ENCODE results near the gene ZC3HAV1.
"Not testable (repeated sequence)": the region's sequence is repeated elsewhere in the genome, so short reads cannot be mapped to it uniquely, and the experiment has no call there.

Gene ZC3HAV1

DNA sequence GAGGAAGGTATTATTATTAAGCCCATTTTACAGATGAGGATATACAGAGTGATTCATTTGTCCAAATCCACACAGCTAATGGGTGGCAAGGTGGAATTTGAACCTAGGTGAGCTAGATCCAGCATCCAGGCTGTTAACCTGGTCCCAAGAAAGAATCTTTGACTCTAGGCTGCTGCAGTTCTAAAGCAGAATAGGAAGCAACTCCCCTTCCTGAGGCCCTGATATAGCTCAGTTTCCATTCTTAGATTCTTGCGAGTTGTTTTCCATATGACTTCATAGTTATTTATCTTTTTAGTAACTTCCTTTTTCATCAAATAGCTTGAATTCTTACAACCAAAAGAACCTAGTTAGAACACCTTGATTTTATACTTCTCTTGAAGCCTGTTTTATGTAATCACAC is 49.6 kb downstream of the ZC3HAV1 start (continued):
- TF ChIP-seq, protein P1, sequence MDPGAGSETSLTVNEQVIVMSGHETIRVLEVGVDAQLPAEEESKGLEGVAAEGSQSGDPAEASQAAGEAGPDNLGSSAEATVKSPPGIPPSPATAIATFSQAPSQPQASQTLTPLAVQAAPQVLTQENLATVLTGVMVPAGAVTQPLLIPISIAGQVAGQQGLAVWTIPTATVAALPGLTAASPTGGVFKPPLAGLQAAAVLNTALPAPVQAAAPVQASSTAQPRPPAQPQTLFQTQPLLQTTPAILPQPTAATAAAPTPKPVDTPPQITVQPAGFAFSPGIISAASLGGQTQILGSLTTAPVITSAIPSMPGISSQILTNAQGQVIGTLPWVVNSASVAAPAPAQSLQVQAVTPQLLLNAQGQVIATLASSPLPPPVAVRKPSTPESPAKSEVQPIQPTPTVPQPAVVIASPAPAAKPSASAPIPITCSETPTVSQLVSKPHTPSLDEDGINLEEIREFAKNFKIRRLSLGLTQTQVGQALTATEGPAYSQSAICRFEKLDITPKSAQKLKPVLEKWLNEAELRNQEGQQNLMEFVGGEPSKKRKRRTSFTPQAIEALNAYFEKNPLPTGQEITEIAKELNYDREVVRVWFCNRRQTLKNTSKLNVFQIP (CRISPR knock-in tag; IDR thresholded peaks at IDR 0.05; ENCODE audit: borderline replicate concordance, low read depth) = no peak
- TF ChIP-seq PPARA (CRISPR knock-in tag; IDR thresholded peaks at IDR 0.05; ENCODE audit: borderline replicate concordance) = no peak

DNA sequence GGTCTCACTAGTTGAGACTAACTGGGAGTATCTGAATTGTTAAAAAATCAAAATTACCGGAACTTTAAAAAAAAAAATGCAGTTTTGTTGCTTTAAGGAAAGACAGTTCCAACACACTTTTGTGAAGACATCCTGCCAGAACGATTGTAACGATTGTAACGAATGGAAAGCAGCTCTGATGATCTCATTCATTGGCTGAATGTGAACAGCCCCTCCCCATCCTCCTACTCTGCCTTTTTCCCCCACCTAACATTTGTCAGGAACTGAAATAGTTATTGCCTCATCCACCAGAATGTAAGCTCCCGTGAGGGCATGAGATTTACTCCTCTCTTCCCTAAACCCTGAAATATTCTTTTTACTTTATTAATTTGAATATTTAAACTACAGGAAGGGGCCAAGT is 50.6 kb downstream of the ZC3HAV1 start:
- no peak for ATAC-seq
- TF ChIP-seq ZNF8 (CRISPR knock-in tag; IDR thresholded peaks at IDR 0.05) = no peak
- no peak for TF ChIP-seq ZNF565 (CRISPR knock-in tag; conservative IDR thresholded peaks at IDR 0.05; ENCODE audit: low read depth)
- no peak for TF ChIP-seq TOX (CRISPR knock-in tag; IDR thresholded peaks at IDR 0.05; ENCODE audit: borderline replicate concordance)
- TF ChIP-seq OSR1 (CRISPR knock-in tag; IDR thresholded peaks at IDR 0.05) = no peak
- TF ChIP-seq, protein P1 (CRISPR knock-in tag; IDR thresholded peaks at IDR 0.05; ENCODE audit: borderline replicate concordance, low read depth) = no peak
- TF ChIP-seq PPARA (CRISPR knock-in tag; IDR thresholded peaks at IDR 0.05; ENCODE audit: borderline replicate concordance) = no peak
- no peak for TF ChIP-seq SNAI2 (CRISPR knock-in tag; IDR thresholded peaks at IDR 0.05)
- no peak for TF ChIP-seq CSDC2 (CRISPR knock-in tag; IDR thresholded peaks at IDR 0.05)
- no peak for TF ChIP-seq ARNTL (CRISPR knock-in tag; IDR thresholded peaks at IDR 0.05; ENCODE audit: borderline replicate concordance, low read depth)
- TF ChIP-seq, protein P2, sequence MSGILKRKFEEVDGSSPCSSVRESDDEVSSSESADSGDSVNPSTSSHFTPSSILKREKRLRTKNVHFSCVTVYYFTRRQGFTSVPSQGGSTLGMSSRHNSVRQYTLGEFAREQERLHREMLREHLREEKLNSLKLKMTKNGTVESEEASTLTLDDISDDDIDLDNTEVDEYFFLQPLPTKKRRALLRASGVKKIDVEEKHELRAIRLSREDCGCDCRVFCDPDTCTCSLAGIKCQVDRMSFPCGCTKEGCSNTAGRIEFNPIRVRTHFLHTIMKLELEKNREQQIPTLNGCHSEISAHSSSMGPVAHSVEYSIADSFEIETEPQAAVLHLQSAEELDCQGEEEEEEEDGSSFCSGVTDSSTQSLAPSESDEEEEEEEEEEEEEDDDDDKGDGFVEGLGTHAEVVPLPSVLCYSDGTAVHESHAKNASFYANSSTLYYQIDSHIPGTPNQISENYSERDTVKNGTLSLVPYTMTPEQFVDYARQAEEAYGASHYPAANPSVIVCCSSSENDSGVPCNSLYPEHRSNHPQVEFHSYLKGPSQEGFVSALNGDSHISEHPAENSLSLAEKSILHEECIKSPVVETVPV (CRISPR knock-in tag; IDR thresholded peaks at IDR 0.05) = no peak
- no peak for TF ChIP-seq BACH2 (CRISPR knock-in tag; IDR thresholded peaks at IDR 0.05; ENCODE audit: borderline replicate concordance)
- no peak for TF ChIP-seq ZFP3 (CRISPR knock-in tag; IDR thresholded peaks at IDR 0.05)
- TF ChIP-seq ESRRG (CRISPR knock-in tag; IDR thresholded peaks at IDR 0.05) = no peak
- TF ChIP-seq, protein P3, sequence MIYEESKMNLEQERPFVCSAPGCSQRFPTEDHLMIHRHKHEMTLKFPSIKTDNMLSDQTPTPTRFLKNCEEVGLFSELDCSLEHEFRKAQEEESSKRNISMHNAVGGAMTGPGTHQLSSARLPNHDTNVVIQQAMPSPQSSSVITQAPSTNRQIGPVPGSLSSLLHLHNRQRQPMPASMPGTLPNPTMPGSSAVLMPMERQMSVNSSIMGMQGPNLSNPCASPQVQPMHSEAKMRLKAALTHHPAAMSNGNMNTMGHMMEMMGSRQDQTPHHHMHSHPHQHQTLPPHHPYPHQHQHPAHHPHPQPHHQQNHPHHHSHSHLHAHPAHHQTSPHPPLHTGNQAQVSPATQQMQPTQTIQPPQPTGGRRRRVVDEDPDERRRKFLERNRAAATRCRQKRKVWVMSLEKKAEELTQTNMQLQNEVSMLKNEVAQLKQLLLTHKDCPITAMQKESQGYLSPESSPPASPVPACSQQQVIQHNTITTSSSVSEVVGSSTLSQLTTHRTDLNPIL (CRISPR knock-in tag; IDR thresholded peaks at IDR 0.05; ENCODE audit: low read depth) = no peak
- TF ChIP-seq ISL1 (CRISPR knock-in tag; IDR thresholded peaks at IDR 0.05) = no peak
- TF ChIP-seq, protein P4, sequence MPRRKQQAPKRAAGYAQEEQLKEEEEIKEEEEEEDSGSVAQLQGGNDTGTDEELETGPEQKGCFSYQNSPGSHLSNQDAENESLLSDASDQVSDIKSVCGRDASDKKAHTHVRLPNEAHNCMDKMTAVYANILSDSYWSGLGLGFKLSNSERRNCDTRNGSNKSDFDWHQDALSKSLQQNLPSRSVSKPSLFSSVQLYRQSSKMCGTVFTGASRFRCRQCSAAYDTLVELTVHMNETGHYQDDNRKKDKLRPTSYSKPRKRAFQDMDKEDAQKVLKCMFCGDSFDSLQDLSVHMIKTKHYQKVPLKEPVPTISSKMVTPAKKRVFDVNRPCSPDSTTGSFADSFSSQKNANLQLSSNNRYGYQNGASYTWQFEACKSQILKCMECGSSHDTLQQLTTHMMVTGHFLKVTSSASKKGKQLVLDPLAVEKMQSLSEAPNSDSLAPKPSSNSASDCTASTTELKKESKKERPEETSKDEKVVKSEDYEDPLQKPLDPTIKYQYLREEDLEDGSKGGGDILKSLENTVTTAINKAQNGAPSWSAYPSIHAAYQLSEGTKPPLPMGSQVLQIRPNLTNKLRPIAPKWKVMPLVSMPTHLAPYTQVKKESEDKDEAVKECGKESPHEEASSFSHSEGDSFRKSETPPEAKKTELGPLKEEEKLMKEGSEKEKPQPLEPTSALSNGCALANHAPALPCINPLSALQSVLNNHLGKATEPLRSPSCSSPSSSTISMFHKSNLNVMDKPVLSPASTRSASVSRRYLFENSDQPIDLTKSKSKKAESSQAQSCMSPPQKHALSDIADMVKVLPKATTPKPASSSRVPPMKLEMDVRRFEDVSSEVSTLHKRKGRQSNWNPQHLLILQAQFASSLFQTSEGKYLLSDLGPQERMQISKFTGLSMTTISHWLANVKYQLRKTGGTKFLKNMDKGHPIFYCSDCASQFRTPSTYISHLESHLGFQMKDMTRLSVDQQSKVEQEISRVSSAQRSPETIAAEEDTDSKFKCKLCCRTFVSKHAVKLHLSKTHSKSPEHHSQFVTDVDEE (CRISPR knock-in tag; IDR thresholded peaks at IDR 0.05) = no peak

DNA sequence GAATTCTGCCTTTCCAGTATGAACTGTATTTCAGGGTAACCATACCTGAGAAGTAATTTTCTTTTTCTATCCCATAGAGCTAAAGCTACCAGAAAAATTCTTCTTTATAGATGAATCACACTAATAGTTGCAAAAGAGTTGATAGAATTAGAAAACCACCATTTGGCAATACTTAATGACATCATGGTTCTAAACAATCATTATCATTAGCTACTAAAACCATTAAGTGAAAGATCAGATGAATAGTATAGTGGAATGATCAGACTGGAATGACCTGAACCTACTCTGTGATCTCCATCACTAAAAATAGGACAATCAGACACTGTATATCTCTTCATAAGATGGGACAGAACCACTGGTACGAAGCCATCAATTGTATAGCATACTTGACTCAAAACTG is 53.8 kb downstream of the ZC3HAV1 start:
- ATAC-seq = no peak
- TF ChIP-seq ISL1 (CRISPR knock-in tag; IDR thresholded peaks at IDR 0.05) (no peak), TOX (CRISPR knock-in tag; IDR thresholded peaks at IDR 0.05; ENCODE audit: borderline replicate concordance) (no peak), OSR1 (CRISPR knock-in tag; IDR thresholded peaks at IDR 0.05) (no peak), ZNF70 (CRISPR knock-in tag; IDR thresholded peaks at IDR 0.05) (no peak), ZFP3 (CRISPR knock-in tag; IDR thresholded peaks at IDR 0.05) (no peak), PPARA (CRISPR knock-in tag; IDR thresholded peaks at IDR 0.05; ENCODE audit: borderline replicate concordance) (no peak), SNAI2 (CRISPR knock-in tag; IDR thresholded peaks at IDR 0.05) (no peak), BACH2 (CRISPR knock-in tag; IDR thresholded peaks at IDR 0.05; ENCODE audit: borderline replicate concordance) (no peak)
- TF ChIP-seq, protein P1 (CRISPR knock-in tag; IDR thresholded peaks at IDR 0.05; ENCODE audit: borderline replicate concordance, low read depth) = no peak
- TF ChIP-seq, protein P3 (CRISPR knock-in tag; IDR thresholded peaks at IDR 0.05; ENCODE audit: low read depth) = no peak

DNA sequence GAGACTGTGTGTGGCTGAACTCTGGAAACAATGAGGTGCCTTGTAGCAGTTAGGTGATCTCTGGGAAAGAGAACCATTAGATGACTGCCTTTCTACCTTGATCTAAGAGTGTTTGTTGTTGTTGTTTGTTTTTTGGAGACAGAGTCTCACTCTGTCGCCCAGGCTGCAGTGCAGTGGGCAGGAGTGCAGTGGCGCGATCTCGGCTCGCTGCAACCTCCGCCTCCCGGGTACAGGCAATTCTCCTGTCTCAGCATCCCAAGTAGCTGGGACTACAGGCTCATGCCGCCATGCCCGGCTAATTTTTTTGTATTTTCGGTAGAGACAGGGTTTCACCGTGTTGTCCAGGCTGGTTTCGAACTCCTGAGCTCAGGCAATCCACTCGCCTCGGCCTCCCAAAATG is 54.9 kb downstream of the ZC3HAV1 start:
- ATAC-seq = not testable (repeated sequence)

Data from SK-N-SH treated with all-trans-retinoic acid at 6 μM for 48 hours (cell line).